ENCODE results near the gene PDE4D.

GRCh38 chr5:59779453-59779852, 114.1 kb downstream of the PDE4D start:
- TF ChIP-seq POLR2AphosphoS5 (IDR thresholded peaks at IDR 0.05; ENCODE audit: low read depth, low read length) (no peak), TAF1 (IDR thresholded peaks at IDR 0.05; ENCODE audit: borderline replicate concordance, low read depth, low read length) (no peak), POLR2A (IDR thresholded peaks at IDR 0.05; ENCODE audit: low read depth, low read length) (no peak)
